SK-N-SH treated with all-trans-retinoic acid at 6 μM for 48 hours (cell line): ENCODE results near the gene ZNF215.
"Not testable (repeated sequence)": the region's sequence is repeated elsewhere in the genome, so short reads cannot be mapped to it uniquely, and the experiment has no call there.

ENCODE experiments used
- CSDC2 ChIP-seq: fragments of 250-450 bp; sonication (Bioruptor Pico); IDR thresholded peaks from 2 replicates; pipeline ENCODE4 v1.5.0; 2020; ENCODE audit warnings: mild to moderate bottlenecking, moderate library complexity
- GLIS3 ChIP-seq: fragments of 250-450 bp; sonication (Bioruptor Pico); IDR thresholded peaks from 2 replicates; pipeline ENCODE4 v1.5.0; 2020; ENCODE audit warnings: mild to moderate bottlenecking, moderate library complexity
- PPARA ChIP-seq: fragments of 250-450 bp; sonication (Bioruptor Pico); IDR thresholded peaks from 2 replicates; pipeline ENCODE4 v1.5.0; 2020; ENCODE audit warnings: mild to moderate bottlenecking, borderline replicate concordance
- RARB ChIP-seq: fragments of 250-450 bp; sonication (Bioruptor Pico); IDR thresholded peaks from 2 replicates; pipeline ENCODE4 v1.8.0; 2021; ENCODE audit warnings: mild to moderate bottlenecking, moderate library complexity
- TCF4 ChIP-seq: fragments of 250-450 bp; sonication (Bioruptor Pico); IDR thresholded peaks from 2 replicates; pipeline ENCODE4 v1.8.0; 2021; ENCODE audit warnings: mild to moderate bottlenecking, moderate library complexity, borderline replicate concordance
- ZC3H10 ChIP-seq: fragments of 250-450 bp; sonication (Bioruptor Pico); IDR thresholded peaks from 2 replicates; pipeline ENCODE4 v1.5.1; 2021; ENCODE audit warnings: mild to moderate bottlenecking, moderate library complexity
- ZFP3 ChIP-seq: fragments of 250-450 bp; sonication (Bioruptor Pico); IDR thresholded peaks from 2 replicates; pipeline ENCODE4 v1.5.0; 2020; ENCODE audit warnings: mild to moderate bottlenecking, moderate library complexity
- ZFP30 ChIP-seq: fragments of 450-650 bp; formaldehyde crosslinking; IDR thresholded peaks from 2 replicates; pipeline ENCODE4 v1.5.0; 2022; ENCODE audit warnings: mild to moderate bottlenecking, moderate library complexity
- ZNF565 ChIP-seq: fragments of 450-650 bp; formaldehyde crosslinking; conservative IDR thresholded peaks from 2 replicates; pipeline ENCODE4 v1.5.0; 2020; ENCODE audit warnings: low read depth, mild to moderate bottlenecking, moderate library complexity
- TF ChIP-seq, protein P1 (sequence below): fragments of 250-450 bp; sonication (Bioruptor Pico); IDR thresholded peaks from 2 replicates; pipeline ENCODE4 v1.8.0; 2020; ENCODE audit warnings: mild to moderate bottlenecking, moderate library complexity, borderline replicate concordance
- TF ChIP-seq, protein P2 (sequence below): fragments of 250-450 bp; sonication (Bioruptor Pico); IDR thresholded peaks from 2 replicates; pipeline ENCODE4 v1.5.1; 2020; ENCODE audit warnings: low read depth, mild to moderate bottlenecking, moderate library complexity
- TF ChIP-seq, protein P3 (sequence below): fragments of 250-450 bp; sonication (Bioruptor Pico); IDR thresholded peaks from 2 replicates; pipeline ENCODE4 v1.8.0; 2021; ENCODE audit warnings: low read depth, mild to moderate bottlenecking, moderate library complexity, borderline replicate concordance
- TF ChIP-seq, protein P4 (sequence below): fragments of 250-450 bp; sonication (Bioruptor Pico); IDR thresholded peaks from 2 replicates; pipeline ENCODE4 v1.5.1; 2021; ENCODE audit warnings: mild to moderate bottlenecking, moderate library complexity

DNA sequence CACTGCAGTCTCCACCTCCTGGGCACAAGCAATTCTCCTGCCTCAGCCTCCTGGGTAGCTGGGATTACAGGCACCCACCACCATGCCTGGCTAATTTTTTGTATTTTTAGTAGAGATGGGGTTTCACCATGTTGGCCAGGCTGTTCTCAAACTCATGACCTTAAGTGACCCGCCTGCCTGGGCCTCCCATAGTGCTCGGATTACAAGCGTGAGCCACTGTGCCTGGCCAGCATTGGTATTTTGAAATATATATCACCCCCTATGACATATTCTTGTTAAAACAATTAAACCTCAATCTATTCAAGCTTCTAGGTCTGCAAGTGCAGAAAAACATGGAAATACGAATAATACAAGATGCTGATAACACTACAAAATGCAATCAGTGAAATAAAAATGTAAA, 43.6 kb downstream of the ZNF215 start:
- not testable (repeated sequence) for TF ChIP-seq PPARA; ZNF565 (CRISPR knock-in tag); CSDC2; RARB (CRISPR knock-in tag); ZFP30; TCF4 (CRISPR knock-in tag); ZFP3; ZC3H10 (CRISPR knock-in tag); GLIS3 (CRISPR knock-in tag)
- TF ChIP-seq, protein P1, sequence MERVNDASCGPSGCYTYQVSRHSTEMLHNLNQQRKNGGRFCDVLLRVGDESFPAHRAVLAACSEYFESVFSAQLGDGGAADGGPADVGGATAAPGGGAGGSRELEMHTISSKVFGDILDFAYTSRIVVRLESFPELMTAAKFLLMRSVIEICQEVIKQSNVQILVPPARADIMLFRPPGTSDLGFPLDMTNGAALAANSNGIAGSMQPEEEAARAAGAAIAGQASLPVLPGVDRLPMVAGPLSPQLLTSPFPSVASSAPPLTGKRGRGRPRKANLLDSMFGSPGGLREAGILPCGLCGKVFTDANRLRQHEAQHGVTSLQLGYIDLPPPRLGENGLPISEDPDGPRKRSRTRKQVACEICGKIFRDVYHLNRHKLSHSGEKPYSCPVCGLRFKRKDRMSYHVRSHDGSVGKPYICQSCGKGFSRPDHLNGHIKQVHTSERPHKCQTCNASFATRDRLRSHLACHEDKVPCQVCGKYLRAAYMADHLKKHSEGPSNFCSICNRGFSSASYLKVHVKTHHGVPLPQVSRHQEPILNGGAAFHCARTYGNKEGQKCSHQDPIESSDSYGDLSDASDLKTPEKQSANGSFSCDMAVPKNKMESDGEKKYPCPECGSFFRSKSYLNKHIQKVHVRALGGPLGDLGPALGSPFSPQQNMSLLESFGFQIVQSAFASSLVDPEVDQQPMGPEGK (CRISPR knock-in tag): not testable (repeated sequence)
- TF ChIP-seq, protein P2, sequence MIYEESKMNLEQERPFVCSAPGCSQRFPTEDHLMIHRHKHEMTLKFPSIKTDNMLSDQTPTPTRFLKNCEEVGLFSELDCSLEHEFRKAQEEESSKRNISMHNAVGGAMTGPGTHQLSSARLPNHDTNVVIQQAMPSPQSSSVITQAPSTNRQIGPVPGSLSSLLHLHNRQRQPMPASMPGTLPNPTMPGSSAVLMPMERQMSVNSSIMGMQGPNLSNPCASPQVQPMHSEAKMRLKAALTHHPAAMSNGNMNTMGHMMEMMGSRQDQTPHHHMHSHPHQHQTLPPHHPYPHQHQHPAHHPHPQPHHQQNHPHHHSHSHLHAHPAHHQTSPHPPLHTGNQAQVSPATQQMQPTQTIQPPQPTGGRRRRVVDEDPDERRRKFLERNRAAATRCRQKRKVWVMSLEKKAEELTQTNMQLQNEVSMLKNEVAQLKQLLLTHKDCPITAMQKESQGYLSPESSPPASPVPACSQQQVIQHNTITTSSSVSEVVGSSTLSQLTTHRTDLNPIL (CRISPR knock-in tag): not testable (repeated sequence)
- TF ChIP-seq, protein P3, sequence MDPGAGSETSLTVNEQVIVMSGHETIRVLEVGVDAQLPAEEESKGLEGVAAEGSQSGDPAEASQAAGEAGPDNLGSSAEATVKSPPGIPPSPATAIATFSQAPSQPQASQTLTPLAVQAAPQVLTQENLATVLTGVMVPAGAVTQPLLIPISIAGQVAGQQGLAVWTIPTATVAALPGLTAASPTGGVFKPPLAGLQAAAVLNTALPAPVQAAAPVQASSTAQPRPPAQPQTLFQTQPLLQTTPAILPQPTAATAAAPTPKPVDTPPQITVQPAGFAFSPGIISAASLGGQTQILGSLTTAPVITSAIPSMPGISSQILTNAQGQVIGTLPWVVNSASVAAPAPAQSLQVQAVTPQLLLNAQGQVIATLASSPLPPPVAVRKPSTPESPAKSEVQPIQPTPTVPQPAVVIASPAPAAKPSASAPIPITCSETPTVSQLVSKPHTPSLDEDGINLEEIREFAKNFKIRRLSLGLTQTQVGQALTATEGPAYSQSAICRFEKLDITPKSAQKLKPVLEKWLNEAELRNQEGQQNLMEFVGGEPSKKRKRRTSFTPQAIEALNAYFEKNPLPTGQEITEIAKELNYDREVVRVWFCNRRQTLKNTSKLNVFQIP (CRISPR knock-in tag): not testable (repeated sequence)
- TF ChIP-seq, protein P4, sequence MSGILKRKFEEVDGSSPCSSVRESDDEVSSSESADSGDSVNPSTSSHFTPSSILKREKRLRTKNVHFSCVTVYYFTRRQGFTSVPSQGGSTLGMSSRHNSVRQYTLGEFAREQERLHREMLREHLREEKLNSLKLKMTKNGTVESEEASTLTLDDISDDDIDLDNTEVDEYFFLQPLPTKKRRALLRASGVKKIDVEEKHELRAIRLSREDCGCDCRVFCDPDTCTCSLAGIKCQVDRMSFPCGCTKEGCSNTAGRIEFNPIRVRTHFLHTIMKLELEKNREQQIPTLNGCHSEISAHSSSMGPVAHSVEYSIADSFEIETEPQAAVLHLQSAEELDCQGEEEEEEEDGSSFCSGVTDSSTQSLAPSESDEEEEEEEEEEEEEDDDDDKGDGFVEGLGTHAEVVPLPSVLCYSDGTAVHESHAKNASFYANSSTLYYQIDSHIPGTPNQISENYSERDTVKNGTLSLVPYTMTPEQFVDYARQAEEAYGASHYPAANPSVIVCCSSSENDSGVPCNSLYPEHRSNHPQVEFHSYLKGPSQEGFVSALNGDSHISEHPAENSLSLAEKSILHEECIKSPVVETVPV (CRISPR knock-in tag): not testable (repeated sequence)
